Activated gamma-delta T cell (primary cell): ENCODE data around the gene VEZT.
"Not testable (repeated sequence)": the region's sequence is repeated elsewhere in the genome, so short reads cannot be mapped to it uniquely, and the experiment has no call there.

Experiments
- DNase-seq: peaks from one replicate; lab custom pipeline; 2025; lab: John Stamatoyannopoulos, UW

Gene VEZT

GRCh38 chr12:95319694-95320331 is 102.2 kb downstream of the VEZT start:
- DNase-seq, result no peak

GRCh38 chr12:95321516-95322246 is 104.1 kb downstream of the VEZT start:
- DNase-seq, result no peak

GRCh38 chr12:95322326-95322725 is 104.7 kb downstream of the VEZT start:
- DNase-seq, result no peak

DNA sequence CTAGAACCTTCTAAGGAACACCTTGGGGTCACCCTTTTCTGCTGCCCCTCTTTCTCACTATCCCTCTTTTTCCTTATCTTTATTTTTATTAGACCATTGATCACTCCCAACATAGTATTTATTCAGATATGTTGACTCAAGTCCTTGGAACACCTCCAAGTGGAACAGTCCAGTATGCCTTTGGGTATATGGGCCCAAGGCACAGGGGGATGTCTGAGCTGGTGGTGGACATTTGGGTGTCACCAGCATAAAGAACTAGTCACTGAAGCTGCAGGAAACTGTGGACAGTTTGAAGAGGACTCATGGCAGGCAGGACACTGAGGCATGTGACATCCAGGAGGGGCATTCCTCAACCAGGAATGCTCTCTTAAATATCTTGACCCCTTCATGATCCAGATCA is 105.6 kb downstream of the VEZT start:
- DNase-seq, result no peak

GRCh38 chr12:95324246-95324645 is 106.6 kb downstream of the VEZT start:
- DNase-seq, result not testable (repeated sequence)

GRCh38 chr12:95325501-95325900 is 107.9 kb downstream of the VEZT start:
- DNase-seq, result no peak

- DNase-seq, result no peak
These were observed 108.8 kb downstream of the VEZT start for GRCh38 chr12:95326445-95326844.

- no peak for DNase-seq
These were observed 109.2 kb downstream of the VEZT start for GRCh38 chr12:95326855-95327254.

GRCh38 chr12:95328708-95329107 is 111.1 kb downstream of the VEZT start:
- no peak for DNase-seq

- DNase-seq, result no peak
These were observed 118.3 kb downstream of the VEZT start for GRCh38 chr12:95335948-95336347.

- DNase-seq, result no peak
These were observed 118.9 kb downstream of the VEZT start for GRCh38 chr12:95336387-95337067.

DNA sequence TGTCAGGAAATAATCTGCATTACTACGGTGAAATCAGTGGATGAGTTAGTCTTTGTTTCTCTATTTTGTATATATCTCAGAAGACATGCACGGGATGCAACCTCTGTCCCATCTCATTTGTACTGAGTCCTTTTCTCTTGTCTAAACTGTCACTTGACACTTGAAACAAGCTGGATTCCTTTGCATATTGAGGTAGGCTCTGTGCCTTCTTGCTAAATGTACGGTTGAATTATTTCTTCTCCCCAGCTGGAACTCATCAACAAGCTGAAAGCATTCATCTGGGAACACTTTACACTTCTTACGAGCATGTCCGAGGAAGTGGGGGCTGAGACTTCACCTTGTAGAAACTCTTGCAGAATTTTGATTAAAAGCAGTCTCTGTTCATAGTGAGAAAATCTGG is 119.5 kb downstream of the VEZT start:
- no peak for DNase-seq

GRCh38 chr12:95339086-95339788 is 121.6 kb downstream of the VEZT start:
- no peak for DNase-seq

DNA sequence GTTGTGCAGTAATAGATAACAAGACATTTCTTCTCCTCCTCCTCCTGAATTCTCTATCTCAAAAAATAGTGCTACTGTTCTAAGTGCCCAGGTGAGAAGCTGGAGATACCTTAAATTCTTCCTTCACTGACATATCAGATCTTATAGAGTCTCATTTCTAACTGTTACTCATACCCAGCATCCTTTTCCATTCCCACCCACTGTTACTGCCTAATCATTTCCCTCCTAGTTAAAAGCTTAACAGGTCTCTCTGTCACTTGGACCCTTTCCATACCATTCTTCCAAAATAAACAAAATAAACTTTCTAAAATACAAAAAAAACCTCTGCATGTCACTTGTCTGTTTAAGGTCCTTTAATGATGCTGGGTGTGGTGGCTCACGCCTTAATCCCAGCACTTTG is 124.4 kb downstream of the VEZT start:
- no peak for DNase-seq

- DNase-seq, result no peak
These were observed 126.0 kb downstream of the VEZT start for GRCh38 chr12:95343461-95344230.

GRCh38 chr12:95349291-95349690 is 131.7 kb downstream of the VEZT start:
- DNase-seq, result no peak

DNA sequence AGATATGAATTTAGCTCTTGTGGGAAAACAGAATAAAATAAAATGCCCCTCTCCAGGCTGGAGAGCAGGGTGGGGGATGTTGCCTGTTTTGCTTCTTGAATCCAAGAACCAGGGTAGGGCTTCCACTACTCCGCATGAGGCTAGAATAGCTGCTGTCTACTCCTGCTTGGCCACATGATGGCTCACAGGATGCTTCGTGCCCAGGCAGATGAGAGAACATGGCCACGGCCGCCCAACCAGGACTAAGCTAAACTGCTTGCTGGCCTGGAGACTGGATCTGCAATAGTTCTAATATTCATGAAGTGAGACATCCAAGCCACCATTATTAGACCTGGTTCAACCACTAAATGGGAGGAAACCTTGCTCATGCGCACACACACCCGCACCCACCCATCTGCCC is 134.1 kb downstream of the VEZT start:
- DNase-seq, result no peak
